NB4 (cell line): ENCODE data around the gene SGSH.

Experiments
- DNase-seq: peaks from one replicate; pipeline ENCODE4 v3.0.0; 2010; ENCODE audit warnings: low read depth
- H3K4me3 ChIP-seq: one replicate; pipeline ENCODE4 v1.5.1; 2011; ENCODE audit warnings: mild to moderate bottlenecking, low read depth, low read length, moderate library complexity
- MYC ChIP-seq: IDR thresholded peaks from 2 replicates; pipeline ENCODE4 v1.6.1; 2011; ENCODE audit warnings: low read depth, low read length
- POLR2A ChIP-seq: IDR thresholded peaks from 2 replicates; pipeline ENCODE4 v1.6.1; 2011; ENCODE audit warnings: mild to moderate bottlenecking; ENCODE audit not compliant: insufficient read length; ENCODE audit errors: extremely low read depth
- TF ChIP-seq, protein P1 (sequence below): IDR thresholded peaks from one replicate; pipeline ENCODE4 v1.5.1; 2012; ENCODE audit warnings: low read depth, low read length
- TF ChIP-seq, protein P2 (sequence below): IDR thresholded peaks from 2 replicates; pipeline ENCODE4 v1.6.1; 2011; ENCODE audit warnings: low read depth, low read length

SGSH gene

DNA sequence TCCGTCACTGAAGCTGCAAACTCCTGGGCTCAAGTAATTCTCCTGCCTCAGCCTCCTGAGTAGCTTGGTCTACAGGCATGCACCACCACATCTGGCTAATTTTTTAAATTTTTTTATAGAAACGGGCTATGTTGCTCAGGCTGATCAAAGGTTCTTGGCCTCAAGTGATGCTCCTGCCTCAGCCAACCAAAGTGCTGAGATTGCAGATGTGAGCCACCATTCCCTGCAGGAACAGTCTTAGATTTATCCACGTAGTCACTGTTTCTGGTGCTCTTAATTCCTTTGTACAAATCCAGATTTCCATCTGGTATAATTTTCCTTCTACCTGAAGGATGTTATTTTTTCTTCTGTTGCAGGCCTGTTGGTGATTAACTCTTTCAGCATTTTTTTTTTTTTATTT, 13.1 kb upstream of the SGSH start:
- no peak for TF ChIP-seq MYC
- TF ChIP-seq, protein P1, sequence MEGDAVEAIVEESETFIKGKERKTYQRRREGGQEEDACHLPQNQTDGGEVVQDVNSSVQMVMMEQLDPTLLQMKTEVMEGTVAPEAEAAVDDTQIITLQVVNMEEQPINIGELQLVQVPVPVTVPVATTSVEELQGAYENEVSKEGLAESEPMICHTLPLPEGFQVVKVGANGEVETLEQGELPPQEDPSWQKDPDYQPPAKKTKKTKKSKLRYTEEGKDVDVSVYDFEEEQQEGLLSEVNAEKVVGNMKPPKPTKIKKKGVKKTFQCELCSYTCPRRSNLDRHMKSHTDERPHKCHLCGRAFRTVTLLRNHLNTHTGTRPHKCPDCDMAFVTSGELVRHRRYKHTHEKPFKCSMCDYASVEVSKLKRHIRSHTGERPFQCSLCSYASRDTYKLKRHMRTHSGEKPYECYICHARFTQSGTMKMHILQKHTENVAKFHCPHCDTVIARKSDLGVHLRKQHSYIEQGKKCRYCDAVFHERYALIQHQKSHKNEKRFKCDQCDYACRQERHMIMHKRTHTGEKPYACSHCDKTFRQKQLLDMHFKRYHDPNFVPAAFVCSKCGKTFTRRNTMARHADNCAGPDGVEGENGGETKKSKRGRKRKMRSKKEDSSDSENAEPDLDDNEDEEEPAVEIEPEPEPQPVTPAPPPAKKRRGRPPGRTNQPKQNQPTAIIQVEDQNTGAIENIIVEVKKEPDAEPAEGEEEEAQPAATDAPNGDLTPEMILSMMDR, result no peak
- TF ChIP-seq, protein P2, sequence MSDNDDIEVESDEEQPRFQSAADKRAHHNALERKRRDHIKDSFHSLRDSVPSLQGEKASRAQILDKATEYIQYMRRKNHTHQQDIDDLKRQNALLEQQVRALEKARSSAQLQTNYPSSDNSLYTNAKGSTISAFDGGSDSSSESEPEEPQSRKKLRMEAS, result no peak
- no peak for TF ChIP-seq POLR2A
- H3K4me3 ChIP-seq, result no peak overlapping the region
- no peak for DNase-seq

DNA sequence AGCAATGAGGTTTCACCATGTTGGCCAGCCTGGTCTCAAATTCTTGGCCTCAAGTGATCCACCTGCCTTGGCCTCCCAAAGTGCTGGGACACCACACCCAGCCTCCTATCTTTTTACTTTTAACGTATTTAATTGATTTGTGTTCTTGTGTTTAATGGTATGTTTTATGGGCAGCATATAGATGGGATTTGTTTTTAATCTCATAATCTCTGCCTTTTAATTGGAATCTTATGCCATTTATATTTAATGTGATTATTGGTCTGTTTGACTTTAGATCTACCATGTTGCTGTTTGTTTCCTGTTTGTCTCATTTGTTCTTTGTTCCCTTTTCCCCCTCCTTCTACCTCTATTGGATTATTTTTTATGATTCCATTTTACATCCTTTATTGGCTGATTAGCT, 12.3 kb upstream of the SGSH start:
- TF ChIP-seq POLR2A, result no peak
- TF ChIP-seq, protein P2, result no peak
- TF ChIP-seq, protein P1, result no peak
- no peak for TF ChIP-seq MYC
- no peak for DNase-seq
- H3K4me3 ChIP-seq, result no peak overlapping the region

DNA sequence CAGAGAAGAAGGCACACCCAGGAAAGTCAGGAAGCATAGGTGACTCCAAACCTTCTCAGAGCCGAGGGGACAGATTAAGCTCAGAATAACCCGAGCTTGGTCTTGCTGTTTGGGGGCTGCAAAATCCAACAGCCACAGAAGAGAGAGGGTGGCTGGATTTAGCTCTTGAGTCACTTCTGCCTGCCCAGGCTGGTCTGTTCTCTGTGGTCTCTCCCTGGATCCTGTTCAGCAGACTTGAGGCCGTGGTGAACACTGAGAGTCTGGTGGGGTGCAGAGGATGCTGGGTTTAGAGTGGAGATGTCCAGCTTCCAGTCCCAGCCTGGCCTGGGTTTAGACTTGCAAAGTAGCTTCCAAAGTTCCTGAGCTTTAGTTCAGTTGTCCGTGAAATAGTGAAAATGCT, 8.9 kb upstream of the SGSH start:
- DNase-seq, result no peak
- no peak overlapping the region for H3K4me3 ChIP-seq
- TF ChIP-seq, protein P2, result no peak
- TF ChIP-seq POLR2A, result no peak
- TF ChIP-seq MYC, result no peak
- TF ChIP-seq, protein P1, result no peak

DNA sequence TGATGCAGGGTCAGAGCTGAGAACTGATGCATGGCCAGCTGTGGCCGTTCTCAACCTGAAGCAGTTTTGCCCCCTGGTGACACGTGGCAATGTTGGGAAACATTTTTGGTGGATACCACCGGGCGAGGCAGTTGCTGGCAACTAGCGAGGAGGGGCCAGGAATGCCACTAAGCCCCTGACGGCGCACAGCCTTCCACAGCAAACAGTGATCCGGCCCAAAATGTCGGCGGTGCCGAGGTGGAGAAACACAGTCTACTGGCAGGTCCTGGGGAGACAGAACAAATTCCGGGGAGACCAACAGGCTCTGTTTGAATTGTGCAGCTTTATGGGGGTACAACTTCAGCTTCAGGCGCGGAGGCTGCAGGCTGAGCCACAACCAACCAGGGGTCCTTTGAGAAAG, 8.3 kb upstream of the SGSH start:
- DNase-seq, result no peak
- TF ChIP-seq MYC, result no peak
- no peak for TF ChIP-seq POLR2A
- H3K4me3 ChIP-seq, result no peak overlapping the region

DNA sequence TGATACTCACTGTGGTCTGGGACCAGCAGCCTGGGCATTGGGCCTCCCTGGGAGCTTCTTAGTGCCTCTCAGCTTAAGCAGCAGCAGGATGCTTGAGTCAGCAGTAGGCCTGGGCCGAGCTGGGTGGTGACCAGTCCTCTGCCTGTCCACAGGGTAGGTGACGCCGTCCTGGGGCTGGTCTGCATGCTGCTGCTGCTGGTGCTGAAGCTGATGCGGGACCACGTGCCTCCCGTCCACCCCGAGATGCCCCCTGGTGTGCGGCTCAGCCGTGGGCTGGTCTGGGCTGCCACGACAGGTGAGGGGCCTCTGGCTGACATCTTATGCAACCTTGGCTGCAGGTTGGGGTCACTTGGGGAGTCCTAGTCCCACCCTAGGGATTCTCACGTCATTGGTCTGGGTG, 7.5 kb upstream of the SGSH start:
- no peak for DNase-seq
- TF ChIP-seq MYC, result no peak
- TF ChIP-seq, protein P1, result no peak
- TF ChIP-seq POLR2A, result no peak
- TF ChIP-seq, protein P2, result no peak
- H3K4me3 ChIP-seq, result no peak overlapping the region

DNA sequence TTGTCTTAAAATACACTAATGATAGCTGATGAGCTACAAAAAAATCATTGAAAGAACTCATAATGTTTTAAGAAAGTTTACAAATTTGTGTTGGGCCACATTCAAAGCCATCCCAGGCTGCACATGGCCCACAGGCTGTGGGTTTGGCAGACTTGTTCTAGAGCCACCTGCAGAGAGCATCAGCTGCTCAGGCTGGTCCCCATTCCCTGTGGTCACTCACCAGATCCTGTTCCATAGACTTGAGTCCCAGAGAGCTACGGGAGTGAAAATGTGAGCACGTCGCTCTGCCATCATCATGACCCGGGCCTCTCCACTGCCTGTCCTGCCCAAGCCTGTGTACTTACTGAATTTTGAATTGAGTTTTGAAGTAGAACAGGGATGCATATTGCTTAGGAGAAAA, 7.0 kb upstream of the SGSH start:
- DNase-seq, result no peak
- TF ChIP-seq POLR2A (no peak), MYC (no peak)
- TF ChIP-seq, protein P1, result no peak
- TF ChIP-seq, protein P2, result no peak
- no peak overlapping the region for H3K4me3 ChIP-seq

DNA sequence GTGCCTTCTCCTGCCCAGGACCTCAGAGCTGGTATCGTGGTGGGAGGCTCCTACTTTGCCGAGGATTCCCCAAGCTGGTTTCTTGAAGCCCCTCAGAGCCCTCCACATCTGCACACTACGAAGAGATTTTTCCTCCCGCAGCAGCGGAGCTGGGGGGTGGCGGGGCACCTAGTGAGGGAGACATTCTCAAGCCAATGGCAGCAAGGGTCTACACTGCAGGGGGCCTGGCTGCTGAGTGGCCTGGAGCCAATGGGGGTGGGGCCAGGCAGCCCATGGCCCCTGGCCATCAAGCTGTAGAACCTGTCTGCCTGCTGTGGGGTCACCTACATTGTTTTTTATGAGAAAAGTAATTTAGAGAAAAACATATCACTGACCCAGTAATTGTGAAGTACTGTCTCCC, 5.1 kb upstream of the SGSH start:
- no peak for DNase-seq
- no peak overlapping the region for H3K4me3 ChIP-seq
- TF ChIP-seq, protein P2, result no peak
- TF ChIP-seq MYC, result no peak
- TF ChIP-seq, protein P1, result no peak
- no peak for TF ChIP-seq POLR2A
